Subcutaneous abdominal adipose tissue (tissue), 5 donors: ENCODE data around the gene UNC5B.
"Not testable (repeated sequence)": the region's sequence is repeated elsewhere in the genome, so short reads cannot be mapped to it uniquely, and the experiment has no call there.

Source experiments
- H3K27ac ChIP-seq: one replicate; pipeline ENCODE4 v1.7.0; 2013; ENCODE audit warnings: low read depth, mild to moderate bottlenecking, inconsistent platforms, low read length, moderate library complexity
- H3K27me3 ChIP-seq, 5 donors: one replicate each; pipeline ENCODE4 v1.7.0; 2013; ENCODE audit warnings: low read length in 5 of 5, inconsistent platforms in 1 of 5; ENCODE audit not compliant: control insufficient read depth in 5 of 5, insufficient read depth in 4 of 5
- H3K36me3 ChIP-seq, 5 donors: one replicate each; pipeline ENCODE4 v1.7.0; 2013; ENCODE audit warnings: low read length in 5 of 5; ENCODE audit not compliant: control insufficient read depth in 5 of 5, insufficient read depth in 5 of 5
- H3K4me1 ChIP-seq, 5 donors: one replicate each; pipeline ENCODE4 v1.7.0; 2013; ENCODE audit warnings: low read length in 5 of 5, mild to moderate bottlenecking in 3 of 5, moderate library complexity in 1 of 5; ENCODE audit not compliant: control insufficient read depth in 5 of 5, insufficient read depth in 5 of 5
- H3K4me3 ChIP-seq, 5 donors: one replicate each; pipeline ENCODE4 v1.7.0; 2013; ENCODE audit warnings: low read length in 5 of 5, low read depth in 1 of 5
- H3K9ac ChIP-seq, 5 donors: one replicate each; pipeline ENCODE4 v1.7.0; 2013; ENCODE audit warnings: low read length in 5 of 5, mild to moderate bottlenecking in 4 of 5, moderate library complexity in 3 of 5
- H3K9me3 ChIP-seq, 5 donors: one replicate each; pipeline ENCODE4 v1.7.0; 2013; ENCODE audit warnings: low read length in 5 of 5; ENCODE audit not compliant: control insufficient read depth in 5 of 5
- donor health status: healthy.
- donor health status: healthy.
- donor health status: healthy.
- donor health status: healthy.
- donor health status: healthy.

The UNC5B gene

GRCh38 chr10:71292624-71293445 lies 80.5 kb downstream of the UNC5B start:
- Histone ChIP-seq H3K27ac (no peak overlapping the region), H3K9me3 (no peaks in the 10 kb centered on the region), H3K9ac (no peak overlapping the region), H3K4me1 (peaks cover 3 to 25% (median 12%) of the 10 kb centered on the region in 5 donors), H3K27me3 (peaks cover 0 to 6% (median 0%) of the 10 kb centered on the region in 5 donors), H3K4me3 (no peak overlapping the region), H3K36me3 (peaks cover 0 to 16% (median 2%) of the 10 kb centered on the region in 5 donors)

GRCh38 chr10:71293446-71294084 lies 81.2 kb downstream of the UNC5B start:
- Histone ChIP-seq H3K27ac (no peak overlapping the region), H3K9me3 (no peaks in the 10 kb centered on the region), H3K9ac (no peak overlapping the region), H3K36me3 (peaks cover 0 to 14% (median 2%) of the 10 kb centered on the region in 5 donors), H3K4me1 (peaks cover 3 to 25% (median 12%) of the 10 kb centered on the region in 5 donors), H3K4me3 (no peak overlapping the region), H3K27me3 (peaks cover 0 to 6% (median 0%) of the 10 kb centered on the region in 5 donors)

GRCh38 chr10:71294091-71294561 lies 81.8 kb downstream of the UNC5B start:
- peaks cover 3 to 29% (median 13%) of the 10 kb centered on the region in 5 donors for H3K4me1 ChIP-seq
- no peak overlapping the region for H3K27ac ChIP-seq
- peaks cover 0 to 19% (median 2%) of the 10 kb centered on the region in 5 donors for H3K36me3 ChIP-seq
- H3K9me3 ChIP-seq: no peaks in the 10 kb centered on the region
- no peak overlapping the region for H3K4me3 ChIP-seq
- H3K27me3 ChIP-seq: peaks cover 0 to 6% (median 0%) of the 10 kb centered on the region in 5 donors
- H3K9ac ChIP-seq: no peak overlapping the region

GRCh38 chr10:71294856-71295255 lies 82.5 kb downstream of the UNC5B start:
- Histone ChIP-seq H3K36me3 (peaks cover 0 to 20% (median 2%) of the 10 kb centered on the region in 5 donors), H3K27ac (no peak overlapping the region), H3K4me1 (peaks cover 3 to 25% (median 15%) of the 10 kb centered on the region in 5 donors), H3K9me3 (no peaks in the 10 kb centered on the region), H3K9ac (no peak overlapping the region), H3K27me3 (peaks cover 0 to 6% (median 0%) of the 10 kb centered on the region in 5 donors), H3K4me3 (no peak overlapping the region)

GRCh38 chr10:71295641-71296040 lies 83.3 kb downstream of the UNC5B start:
- peaks cover 0 to 21% (median 2%) of the 10 kb centered on the region in 5 donors for H3K36me3 ChIP-seq
- H3K4me3 ChIP-seq: no peak overlapping the region
- H3K9ac ChIP-seq: no peak overlapping the region

GRCh38 chr10:71296086-71296485 lies 83.7 kb downstream of the UNC5B start:
- Histone ChIP-seq H3K9me3 (no peaks in the 10 kb centered on the region), H3K4me1 (peaks cover 0 to 24% (median 16%) of the 10 kb centered on the region in 5 donors), H3K4me3 (no peak overlapping the region), H3K27me3 (peaks cover 0 to 6% (median 0%) of the 10 kb centered on the region in 5 donors), H3K27ac (no peak overlapping the region), H3K36me3 (peaks cover 0 to 24% (median 2%) of the 10 kb centered on the region in 5 donors), H3K9ac (no peak overlapping the region)

More at GRCh38 chr10:71295641-71296040, 83.3 kb downstream of the UNC5B start:
- no peaks in the 10 kb centered on the region for H3K9me3 ChIP-seq
- H3K27ac ChIP-seq: no peak overlapping the region
- H3K4me1 ChIP-seq: peaks cover 0 to 24% (median 16%) of the 10 kb centered on the region in 5 donors
- H3K27me3 ChIP-seq: peaks cover 0 to 6% (median 0%) of the 10 kb centered on the region in 5 donors

- peaks cover 0 to 21% (median 2%) of the 10 kb centered on the region in 5 donors for H3K36me3 ChIP-seq
- peaks cover 0 to 24% (median 16%) of the 10 kb centered on the region in 5 donors for H3K4me1 ChIP-seq
- H3K4me3 ChIP-seq, H3K9me3 ChIP-seq, H3K27me3 ChIP-seq, H3K27ac ChIP-seq, H3K9ac ChIP-seq: not testable (repeated sequence)
These were observed 84.4 kb downstream of the UNC5B start for GRCh38 chr10:71296811-71297210.

GRCh38 chr10:71297343-71297742 lies 85.0 kb downstream of the UNC5B start:
- Histone ChIP-seq H3K9me3 (no peaks in the 10 kb centered on the region), H3K9ac (no peak overlapping the region), H3K27me3 (peaks cover 0 to 6% (median 0%) of the 10 kb centered on the region in 5 donors), H3K4me1 (peaks cover 0 to 28% (median 20%) of the 10 kb centered on the region in 5 donors), H3K4me3 (no peak overlapping the region), H3K27ac (no peak overlapping the region), H3K36me3 (peaks cover 0 to 17% (median 2%) of the 10 kb centered on the region in 5 donors)

- H3K4me1 ChIP-seq: peaks cover 0 to 25% (median 18%) of the 10 kb centered on the region in 5 donors
- H3K36me3 ChIP-seq: peaks cover 0 to 14% (median 0%) of the 10 kb centered on the region in 5 donors
- H3K27ac ChIP-seq: no peak overlapping the region
- no peaks in the 10 kb centered on the region for H3K9me3 ChIP-seq
- H3K4me3 ChIP-seq: no peak overlapping the region
- peaks cover 0 to 6% (median 0%) of the 10 kb centered on the region in 5 donors for H3K27me3 ChIP-seq
- no peak overlapping the region for H3K9ac ChIP-seq
These were observed 86.9 kb downstream of the UNC5B start for GRCh38 chr10:71299071-71299785.
